ENCODE data around the gene CACNA1A. TPM values are rescaled to one million over a fixed set of nuclear protein-coding genes. Genes with fewer than 3 reads are reported as not detected.

CACNA1A gene
- total and polyA plus RNA-seq, 8 donors = 0.58 to 12.5 (median 3.8) TPM; not detected in 1

DNA sequence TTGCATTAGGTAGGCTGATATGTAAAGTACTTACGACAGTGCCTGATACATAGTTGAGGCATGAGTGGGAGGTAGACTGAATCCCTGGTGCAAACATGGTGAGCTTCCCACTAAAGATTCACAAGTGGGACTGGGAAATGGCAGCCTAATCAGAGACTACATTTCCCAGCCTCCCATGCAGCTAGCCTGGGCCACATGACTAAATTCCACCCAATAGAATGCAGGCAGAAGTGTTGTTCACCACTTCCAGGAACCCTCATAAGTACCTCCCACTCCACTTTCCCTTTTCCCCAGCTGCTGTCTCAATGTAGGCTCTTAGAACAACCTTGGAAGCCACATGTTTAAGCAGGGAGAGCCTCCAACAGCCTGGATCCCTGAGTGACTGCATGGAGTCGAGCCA, 104.9 kb downstream of the CACNA1A start:
- Histone ChIP-seq H3K4me3 (no peak overlapping the region), H3K27me3 (peaks cover 0 to 32% (median under 1%) of the 10 kb centered on the region in 3 donors), H3K27ac (no peak overlapping the region), H3K36me3 (no peaks in the 10 kb centered on the region), H3K4me1 (peaks cover 0 to 5% (median 0%) of the 10 kb centered on the region in 4 donors), H3K9me3 (peaks cover 0 to 21% (median 11%) of the 10 kb centered on the region in 4 donors)
- DNase-seq = no peak
- TF ChIP-seq POLR2A (IDR thresholded peaks at IDR 0.05) (no peak), EP300 (IDR thresholded peaks at IDR 0.05) (no peak), POLR2AphosphoS5 (IDR thresholded peaks at IDR 0.05) (no peak)
- TF ChIP-seq, protein P1, sequence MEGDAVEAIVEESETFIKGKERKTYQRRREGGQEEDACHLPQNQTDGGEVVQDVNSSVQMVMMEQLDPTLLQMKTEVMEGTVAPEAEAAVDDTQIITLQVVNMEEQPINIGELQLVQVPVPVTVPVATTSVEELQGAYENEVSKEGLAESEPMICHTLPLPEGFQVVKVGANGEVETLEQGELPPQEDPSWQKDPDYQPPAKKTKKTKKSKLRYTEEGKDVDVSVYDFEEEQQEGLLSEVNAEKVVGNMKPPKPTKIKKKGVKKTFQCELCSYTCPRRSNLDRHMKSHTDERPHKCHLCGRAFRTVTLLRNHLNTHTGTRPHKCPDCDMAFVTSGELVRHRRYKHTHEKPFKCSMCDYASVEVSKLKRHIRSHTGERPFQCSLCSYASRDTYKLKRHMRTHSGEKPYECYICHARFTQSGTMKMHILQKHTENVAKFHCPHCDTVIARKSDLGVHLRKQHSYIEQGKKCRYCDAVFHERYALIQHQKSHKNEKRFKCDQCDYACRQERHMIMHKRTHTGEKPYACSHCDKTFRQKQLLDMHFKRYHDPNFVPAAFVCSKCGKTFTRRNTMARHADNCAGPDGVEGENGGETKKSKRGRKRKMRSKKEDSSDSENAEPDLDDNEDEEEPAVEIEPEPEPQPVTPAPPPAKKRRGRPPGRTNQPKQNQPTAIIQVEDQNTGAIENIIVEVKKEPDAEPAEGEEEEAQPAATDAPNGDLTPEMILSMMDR (IDR thresholded peaks at IDR 0.05) = no peak
- intact Hi-C loops (cut with DNase I; ENCODE audit: low total_unique reads) = no loop called here
- 70 to 82% (median 78%) methylated on average over 2 of the region's 2 CpGs for WGBS, 5 donors

DNA sequence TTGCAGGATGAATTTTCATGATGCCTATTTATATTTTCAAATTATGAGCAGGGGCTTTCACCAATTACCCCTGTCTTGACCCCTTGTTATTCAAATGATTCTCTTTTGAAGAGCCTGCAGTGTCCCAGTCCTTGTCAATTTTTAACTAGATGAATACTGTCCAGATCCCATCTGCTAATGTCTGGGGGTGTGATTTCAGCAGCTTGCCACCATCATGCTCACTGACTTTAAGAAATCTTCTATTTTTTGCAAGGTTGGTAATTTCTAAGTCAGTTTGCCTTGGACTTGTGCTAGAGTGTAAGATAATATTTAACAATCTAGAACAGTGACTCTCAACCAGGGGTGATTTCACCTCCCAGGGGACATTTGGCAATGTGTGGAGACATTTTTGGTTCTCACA, 106.0 kb downstream of the CACNA1A start:
- TF ChIP-seq POLR2AphosphoS5 (IDR thresholded peaks at IDR 0.05) (no peak), POLR2A (IDR thresholded peaks at IDR 0.05) (no peak), EP300 (IDR thresholded peaks at IDR 0.05) (no peak)
- TF ChIP-seq, protein P1 (IDR thresholded peaks at IDR 0.05) = no peak
- H3K4me1 ChIP-seq = peaks cover 0 to 6% (median 0%) of the 10 kb centered on the region in 4 donors
- H3K9me3 ChIP-seq = peaks cover 0 to 21% (median 11%) of the 10 kb centered on the region in 4 donors
- intact Hi-C loops (cut with DNase I; ENCODE audit: low total_unique reads) = no loop called here
- H3K36me3 ChIP-seq = no peaks in the 10 kb centered on the region
- peaks cover 0 to 37% (median 4%) of the 10 kb centered on the region in 3 donors for H3K27me3 ChIP-seq
- no peak overlapping the region for H3K27ac ChIP-seq
- DNase-seq = no peak
- H3K4me3 ChIP-seq = no peak overlapping the region

DNA sequence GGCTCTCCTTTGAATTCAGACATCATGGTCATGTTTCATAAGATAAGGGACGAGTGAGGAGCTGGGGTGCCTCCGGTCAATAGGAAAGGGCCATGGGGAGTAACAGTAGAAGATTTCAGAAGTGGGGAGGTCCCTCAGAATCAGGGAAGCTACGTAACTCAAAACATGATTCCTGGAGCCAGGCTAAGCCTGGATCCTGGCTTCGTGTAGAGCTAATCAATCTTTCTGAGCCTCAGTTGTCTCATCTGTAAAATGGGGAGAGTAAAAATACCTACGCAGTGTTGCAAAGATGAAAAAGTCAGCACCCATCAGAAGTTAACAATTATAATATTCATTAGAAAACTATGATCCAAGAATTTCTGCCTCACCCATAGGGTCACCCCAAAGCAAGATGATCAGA, 106.5 kb downstream of the CACNA1A start:
- H3K9me3 ChIP-seq = peaks cover 0 to 21% (median 11%) of the 10 kb centered on the region in 4 donors
- TF ChIP-seq, protein P1 (IDR thresholded peaks at IDR 0.05) = no peak
- no peak for TF ChIP-seq POLR2A (IDR thresholded peaks at IDR 0.05)
- no peak for TF ChIP-seq EP300 (IDR thresholded peaks at IDR 0.05)
- no peak for TF ChIP-seq POLR2AphosphoS5 (IDR thresholded peaks at IDR 0.05)
- peaks cover 0 to 42% (median 4%) of the 10 kb centered on the region in 3 donors for H3K27me3 ChIP-seq
- no peak overlapping the region for H3K4me3 ChIP-seq
- DNase-seq = no peak
- no peaks in the 10 kb centered on the region for H3K36me3 ChIP-seq
- 67 to 79% (median 74%) methylated on average over 5 of the region's 5 CpGs for WGBS, 5 donors
- intact Hi-C loops (cut with DNase I; ENCODE audit: low total_unique reads) = no loop called here
- no peak overlapping the region for H3K27ac ChIP-seq
- H3K4me1 ChIP-seq = peaks cover 0 to 6% (median 0%) of the 10 kb centered on the region in 4 donors

DNA sequence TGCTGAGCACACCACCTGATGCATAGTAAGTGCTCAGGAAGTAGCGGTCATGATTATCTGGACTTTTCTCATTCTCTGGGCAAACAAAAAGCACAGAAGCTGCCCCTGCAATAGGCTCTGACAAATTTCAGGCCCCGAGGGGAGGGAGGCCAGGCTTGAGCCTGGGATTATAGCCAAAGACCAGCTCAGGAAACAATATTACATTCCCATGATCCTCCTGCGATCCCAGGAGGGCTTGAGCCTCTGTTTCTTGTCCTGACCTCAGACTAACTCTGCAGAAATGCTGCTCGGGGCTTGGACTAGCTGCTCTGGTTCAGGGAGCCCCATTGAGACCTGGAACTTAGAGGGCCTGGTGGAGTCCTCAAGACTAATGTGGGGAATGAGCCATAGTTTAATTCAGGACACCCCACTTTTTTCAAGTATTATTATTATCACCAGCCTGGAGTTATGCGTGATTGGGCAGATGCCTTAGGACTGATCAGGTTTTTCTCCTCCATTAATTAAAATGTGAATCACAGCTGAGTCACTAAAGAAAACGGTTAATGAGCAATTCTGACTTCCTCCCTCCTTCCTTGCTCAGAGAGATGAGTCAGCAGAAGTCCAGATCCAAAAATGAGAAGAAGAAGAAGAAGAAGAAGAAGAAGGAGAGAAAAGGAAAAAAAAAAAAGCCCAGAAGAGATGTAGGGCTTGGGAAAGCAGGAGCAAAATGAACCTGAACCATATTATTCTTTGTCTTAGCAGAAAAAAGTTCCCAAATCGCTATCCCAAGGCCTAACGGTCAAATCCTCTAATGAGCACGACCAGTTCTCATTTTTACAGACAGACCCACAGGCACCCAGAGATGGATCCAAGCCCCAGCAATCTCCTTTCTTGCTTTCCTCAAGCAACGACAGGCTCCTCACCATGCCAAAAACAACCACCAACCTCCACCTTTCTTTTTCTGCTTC, 107.2 kb downstream of the CACNA1A start:
- no peak for TF ChIP-seq POLR2A (IDR thresholded peaks at IDR 0.05)
- TF ChIP-seq, protein P1 (IDR thresholded peaks at IDR 0.05) = no peak
- no peak for TF ChIP-seq EP300 (IDR thresholded peaks at IDR 0.05)
- no peak for TF ChIP-seq POLR2AphosphoS5 (IDR thresholded peaks at IDR 0.05)
- Histone ChIP-seq H3K27ac (no peak overlapping the region), H3K4me1 (peaks cover 0 to 6% (median 0%) of the 10 kb centered on the region in 4 donors), H3K9me3 (peaks cover 0 to 21% (median 11%) of the 10 kb centered on the region in 4 donors), H3K36me3 (no peaks in the 10 kb centered on the region), H3K27me3 (peaks cover 0 to 44% (median 4%) of the 10 kb centered on the region in 3 donors), H3K4me3 (no peak overlapping the region)
- DNase-seq = peak in 1 of 2 donors; percentile 15
- WGBS, 5 donors = 57 to 61% (median 58%) methylated on average over 10 of the region's 10 CpGs
- intact Hi-C loops (cut with DNase I; ENCODE audit: low total_unique reads) = no loop called here
